NAMALWA (cell line): ENCODE data around the gene ADO.

Source experiments
- DNase-seq: peaks from one replicate; pipeline ENCODE4 v3.0.0-alpha.2; 2015; ENCODE audit warnings: low spot score

Gene ADO

GRCh38 chr10:62794306-62794705, 10.2 kb upstream of the ADO start:
- DNase-seq: no peak

GRCh38 chr10:62795100-62795499, 9.4 kb upstream of the ADO start:
- no peak for DNase-seq

- DNase-seq: no peak
Measured at GRCh38 chr10:62795762-62796161, 8.8 kb upstream of the ADO start.

GRCh38 chr10:62796896-62797295, 7.6 kb upstream of the ADO start:
- DNase-seq: no peak

- DNase-seq: no peak
Measured at GRCh38 chr10:62801871-62802270, 2.6 kb upstream of the ADO start.

- DNase-seq: no peak
Measured at GRCh38 chr10:62803724-62804355, 680 bp upstream of the ADO start.

GRCh38 chr10:62805231-62806099, 945 bp downstream of the ADO start:
- DNase-seq: peak; percentile 26

GRCh38 chr10:62806251-62806650, 1.7 kb downstream of the ADO start:
- DNase-seq: peak; percentile 23

GRCh38 chr10:62810156-62810902, 5.8 kb downstream of the ADO start:
- no peak for DNase-seq

- no peak for DNase-seq
Measured at GRCh38 chr10:62811159-62811875, 6.8 kb downstream of the ADO start.

- DNase-seq: no peak
Measured at GRCh38 chr10:62812672-62813439, 8.3 kb downstream of the ADO start.

- DNase-seq: no peak
Measured at GRCh38 chr10:62813453-62813852, 8.9 kb downstream of the ADO start.

- no peak for DNase-seq
Measured at GRCh38 chr10:62813981-62814380, 9.5 kb downstream of the ADO start.

- no peak for DNase-seq
Measured at GRCh38 chr10:62814756-62815380, 10.3 kb downstream of the ADO start.

GRCh38 chr10:62815381-62816075, 11.0 kb downstream of the ADO start:
- no peak for DNase-seq

- DNase-seq: no peak
Measured at GRCh38 chr10:62816076-62816330, 11.5 kb downstream of the ADO start.

- peak; percentile 97 for DNase-seq
Measured at GRCh38 chr10:62816331-62817120, 12.0 kb downstream of the ADO start, which contains the start of gene EGR2. Gene EGR2, minus strand, starts transcription at chr10:62816366. Its CDS starts 337 bp downstream, at chr10:62816029.

- no peak for DNase-seq
Measured at GRCh38 chr10:62817121-62817765, 12.7 kb downstream of the ADO start.

GRCh38 chr10:62817766-62818425, 13.4 kb downstream of the ADO start:
- DNase-seq: peak; percentile 82
